GM21390 (cell line): ENCODE results near the gene KLHL22.
"Not testable (repeated sequence)": the region's sequence is repeated elsewhere in the genome, so short reads cannot be mapped to it uniquely, and the experiment has no call there.

ENCODE experiments used
- ATAC-seq: cut with Tn5 transposase; IDR thresholded peaks from one replicate; pipeline ENCODE4 v1.9.1; 2021; ENCODE audit not compliant: unreplicated experiment

KLHL22 gene, protein sequence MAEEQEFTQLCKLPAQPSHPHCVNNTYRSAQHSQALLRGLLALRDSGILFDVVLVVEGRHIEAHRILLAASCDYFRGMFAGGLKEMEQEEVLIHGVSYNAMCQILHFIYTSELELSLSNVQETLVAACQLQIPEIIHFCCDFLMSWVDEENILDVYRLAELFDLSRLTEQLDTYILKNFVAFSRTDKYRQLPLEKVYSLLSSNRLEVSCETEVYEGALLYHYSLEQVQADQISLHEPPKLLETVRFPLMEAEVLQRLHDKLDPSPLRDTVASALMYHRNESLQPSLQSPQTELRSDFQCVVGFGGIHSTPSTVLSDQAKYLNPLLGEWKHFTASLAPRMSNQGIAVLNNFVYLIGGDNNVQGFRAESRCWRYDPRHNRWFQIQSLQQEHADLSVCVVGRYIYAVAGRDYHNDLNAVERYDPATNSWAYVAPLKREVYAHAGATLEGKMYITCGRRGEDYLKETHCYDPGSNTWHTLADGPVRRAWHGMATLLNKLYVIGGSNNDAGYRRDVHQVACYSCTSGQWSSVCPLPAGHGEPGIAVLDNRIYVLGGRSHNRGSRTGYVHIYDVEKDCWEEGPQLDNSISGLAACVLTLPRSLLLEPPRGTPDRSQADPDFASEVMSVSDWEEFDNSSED

GRCh38 chr22:20494978-20495860, at the start of gene KLHL22:
TSS of gene KLHL22 (minus strand) at chr22:20495795. CDS start at chr22:20489211, 6,584 bp downstream.
- peak; percentile 37 for ATAC-seq

GRCh38 chr22:20545318-20545634, 49.7 kb upstream of the KLHL22 start:
- ATAC-seq = not testable (repeated sequence)

GRCh38 chr22:20542736-20543135, 47.1 kb upstream of the KLHL22 start:
- ATAC-seq = no peak

- no peak for ATAC-seq
Measured at GRCh38 chr22:20542055-20542454, 46.5 kb upstream of the KLHL22 start.

- not testable (repeated sequence) for ATAC-seq
Measured at GRCh38 chr22:20538875-20539274, 43.3 kb upstream of the KLHL22 start.

- no peak for ATAC-seq
Measured at GRCh38 chr22:20537983-20538382, 42.4 kb upstream of the KLHL22 start.

GRCh38 chr22:20537325-20537756, 41.7 kb upstream of the KLHL22 start:
- ATAC-seq = no peak

- ATAC-seq = no peak
Measured at GRCh38 chr22:20536590-20537324, 41.2 kb upstream of the KLHL22 start.

- no peak for ATAC-seq
Measured at GRCh38 chr22:20533879-20534265, 38.3 kb upstream of the KLHL22 start.

- ATAC-seq = no peak
Measured at GRCh38 chr22:20533095-20533878, 37.7 kb upstream of the KLHL22 start.

DNA sequence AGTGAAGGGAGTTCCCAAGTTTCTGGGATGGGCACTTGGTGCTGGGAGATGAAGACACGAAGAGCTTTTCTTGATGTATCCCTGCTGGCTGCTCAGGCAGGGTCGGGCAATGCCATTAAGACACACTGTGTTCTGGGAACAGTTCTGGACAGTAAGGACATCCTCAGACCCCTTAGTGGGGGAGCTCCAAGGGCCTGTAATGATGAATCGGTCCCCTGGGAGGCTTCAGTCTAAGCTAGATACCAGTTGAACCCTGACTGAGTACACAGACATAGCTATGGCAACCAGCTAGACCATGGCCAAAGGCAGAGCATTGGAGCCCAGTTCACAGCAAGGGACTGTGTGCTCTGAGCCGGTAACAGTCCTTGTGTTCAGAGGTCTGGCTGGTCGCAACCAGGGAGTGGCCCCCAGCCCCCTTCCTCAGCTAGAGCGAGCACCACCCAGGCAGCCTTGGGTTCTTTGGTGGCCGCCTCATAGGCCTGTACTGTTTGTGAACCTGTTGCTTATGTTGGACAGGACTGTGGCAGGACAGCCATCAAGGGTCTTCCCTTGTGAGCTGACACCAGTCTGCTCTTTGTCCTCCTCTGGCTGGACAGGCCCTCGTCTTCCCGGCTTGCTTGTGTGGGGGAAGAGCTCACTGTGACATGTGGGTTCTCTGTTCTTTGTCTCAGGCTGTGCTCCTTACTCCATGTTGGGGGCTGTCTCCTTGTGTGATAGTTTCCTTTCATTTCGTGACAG, 36.8 kb upstream of the KLHL22 start:
- no peak for ATAC-seq

- no peak for ATAC-seq
Measured at GRCh38 chr22:20531404-20532201, 36.0 kb upstream of the KLHL22 start.

DNA sequence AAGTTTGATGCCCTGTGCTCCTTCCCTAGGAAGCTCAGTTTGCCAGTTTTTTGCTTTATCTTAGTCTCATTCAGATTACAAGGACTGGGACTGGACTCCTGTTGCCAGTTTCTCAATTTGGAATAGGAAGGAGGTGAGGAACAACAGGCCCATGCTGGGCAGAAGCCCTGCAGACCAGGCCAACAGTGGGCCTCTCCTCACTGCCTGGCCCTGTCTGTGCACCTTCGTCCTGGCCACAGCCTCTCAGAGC, 35.5 kb upstream of the KLHL22 start:
- ATAC-seq = no peak

- no peak for ATAC-seq
Measured at GRCh38 chr22:20530368-20531153, 35.0 kb upstream of the KLHL22 start.

- no peak for ATAC-seq
Measured at GRCh38 chr22:20528405-20528978, 32.9 kb upstream of the KLHL22 start.

GRCh38 chr22:20526628-20527355, 31.2 kb upstream of the KLHL22 start:
- ATAC-seq = no peak

- no peak for ATAC-seq
Measured at GRCh38 chr22:20526305-20526627, 30.7 kb upstream of the KLHL22 start.
